ENCODE data around the gene PRRG2.
A peak's percentile ranks its signal among the peaks of the same experiment; 100 is the strongest.

Gene PRRG2

GRCh38 chr19:49626226-49626625 is 45.1 kb downstream of the PRRG2 start (continued):
- TF ChIP-seq, protein P1, sequence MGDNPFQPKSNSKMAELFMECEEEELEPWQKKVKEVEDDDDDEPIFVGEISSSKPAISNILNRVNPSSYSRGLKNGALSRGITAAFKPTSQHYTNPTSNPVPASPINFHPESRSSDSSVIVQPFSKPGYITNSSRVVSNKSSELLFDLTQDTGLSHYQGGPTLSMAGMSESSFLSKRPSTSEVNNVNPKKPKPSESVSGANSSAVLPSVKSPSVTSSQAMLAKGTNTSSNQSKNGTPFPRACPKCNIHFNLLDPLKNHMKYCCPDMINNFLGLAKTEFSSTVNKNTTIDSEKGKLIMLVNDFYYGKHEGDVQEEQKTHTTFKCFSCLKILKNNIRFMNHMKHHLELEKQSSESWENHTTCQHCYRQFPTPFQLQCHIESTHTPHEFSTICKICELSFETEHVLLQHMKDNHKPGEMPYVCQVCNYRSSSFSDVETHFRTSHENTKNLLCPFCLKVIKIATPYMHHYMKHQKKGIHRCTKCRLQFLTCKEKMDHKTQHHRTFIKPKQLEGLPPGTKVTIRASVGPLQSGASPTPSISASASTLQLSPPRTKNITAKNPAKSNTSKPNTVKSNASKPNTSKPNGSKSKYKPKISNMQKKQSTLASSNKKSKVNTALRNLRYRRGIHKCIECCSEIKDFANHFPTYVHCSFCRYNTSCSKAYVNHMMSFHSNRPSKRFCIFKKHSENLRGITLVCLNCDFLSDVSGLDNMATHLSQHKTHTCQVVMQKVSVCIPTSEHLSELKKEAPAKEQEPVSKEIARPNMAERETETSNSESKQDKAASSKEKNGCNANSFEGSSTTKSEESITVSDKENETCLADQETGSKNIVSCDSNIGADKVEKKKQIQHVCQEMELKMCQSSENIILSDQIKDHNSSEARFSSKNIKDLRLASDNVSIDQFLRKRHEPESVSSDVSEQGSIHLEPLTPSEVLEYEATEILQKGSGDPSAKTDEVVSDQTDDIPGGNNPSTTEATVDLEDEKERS (tag by site-specific recombination; IDR thresholded peaks at IDR 0.05) = no peak
- TF ChIP-seq ZNF335 (tag by site-specific recombination; conservative IDR thresholded peaks at IDR 0.05) = no peak
- no peak for TF ChIP-seq KLF17 (tag by site-specific recombination; IDR thresholded peaks at IDR 0.05)
- no peak for TF ChIP-seq ZNF10 (tag by site-specific recombination; IDR thresholded peaks at IDR 0.05)
- TF ChIP-seq ZNF777 (tag by site-specific recombination; IDR thresholded peaks at IDR 0.05; ENCODE audit: borderline replicate concordance) = no peak

- Histone ChIP-seq H3K4me1 (ENCODE audit: control insufficient read depth, insufficient read depth, low read length) (0 out of 2 replicates have a peak, but pooled peaks cover 5% of the 10 kb centered on the region), H3K36me3 (ENCODE audit: control insufficient read depth in 2 of 2, insufficient read depth in 1 of 2, low read length in 2 of 2) (peaks cover 25 to 27% of the 10 kb centered on the region in 2 experiments; a peak in 2 of 3 replicates), H3K27ac (ENCODE audit: extremely low read depth, low read depth, low read length) (no peak overlapping the region), H3K4me3 (ENCODE audit: low read depth, low read length) (no peak overlapping the region), H3K9me3 (ENCODE audit: control insufficient read depth, insufficient read depth, low read depth, low read length) (no peaks in the 10 kb centered on the region)
- TF ChIP-seq ZNF426 (tag by site-specific recombination; IDR thresholded peaks at IDR 0.05) (no peak), ZNF561 (tag by site-specific recombination; IDR thresholded peaks at IDR 0.05; ENCODE audit: borderline replicate concordance) (no peak), ZNF174 (tag by site-specific recombination; IDR thresholded peaks at IDR 0.05) (no peak)
- CTCF ChIA-PET = interaction anchor here (1.1 to 1.6 kb wide), 3 partner anchors 11 to 60 kb away, joined by 3 to 5 read pairs (median 4); no protein-coding TSS in a partner anchor
- POLR2A ChIA-PET = interaction anchor here (1.8 to 3.4 kb wide), 2 partner anchors 11 to 12 kb away, joined by 4 to 21 read pairs; partner anchors contain the start of genes RRAS and SCAF1
Observed at GRCh38 chr19:49629659-49630058, 48.5 kb downstream of the PRRG2 start.

- 0 out of 2 replicates have a peak, but pooled peaks cover 5% of the 10 kb centered on the region for H3K4me1 ChIP-seq (ENCODE audit: control insufficient read depth, insufficient read depth, low read length)
- H3K4me3 ChIP-seq (ENCODE audit: low read depth, low read length) = no peak overlapping the region
- no peaks in the 10 kb centered on the region for H3K9me3 ChIP-seq (ENCODE audit: control insufficient read depth, insufficient read depth, low read depth, low read length)
- POLR2A ChIA-PET = interaction anchor here (0.6 to 3.4 kb wide), 8 partner anchors 9 to 158 kb away, joined by 3 to 21 read pairs (median 4); partner anchors contain the start of genes PRMT1, RRAS and SCAF1
- TF ChIP-seq GLIS1 (tag by site-specific recombination; IDR thresholded peaks at IDR 0.05) (peak; percentile 62), TCF7L2 (IDR thresholded peaks at IDR 0.05; ENCODE audit: borderline replicate concordance, low read depth, low read length) (no peak), ZNF623 (tag by site-specific recombination; IDR thresholded peaks at IDR 0.05) (no peak), ZNF777 (tag by site-specific recombination; IDR thresholded peaks at IDR 0.05; ENCODE audit: borderline replicate concordance) (no peak), ZIC2 (tag by site-specific recombination; IDR thresholded peaks at IDR 0.05) (peak; percentile 45; the same call in 1 of the 2 replicates), GLIS2 (tag by site-specific recombination; IDR thresholded peaks at IDR 0.05) (peak; percentile 31; the same call in 1 of the 2 replicates)
- peaks cover 17 to 27% of the 10 kb centered on the region in 2 experiments; a peak in 2 of 3 replicates for H3K36me3 ChIP-seq (ENCODE audit: control insufficient read depth in 2 of 2, insufficient read depth in 1 of 2, low read length in 2 of 2)
- CTCF ChIA-PET = interaction anchor here (0.6 to 1.6 kb wide), 4 partner anchors 12 to 61 kb away, joined by 3 to 5 read pairs (median 4); no protein-coding TSS in a partner anchor
- 0 out of 2 replicates have a peak overlapping the region, but pooled peaks have one; percentile 16 for H3K27ac ChIP-seq (ENCODE audit: extremely low read depth, low read depth, low read length)
Observed at GRCh38 chr19:49631014-49631588, 50.0 kb downstream of the PRRG2 start.

GRCh38 chr19:49631610-49632192 is 50.6 kb downstream of the PRRG2 start:
- POLR2A ChIA-PET = interaction anchor here (0.6 to 3.4 kb wide), 4 partner anchors 9 to 51 kb away, joined by 3 to 21 read pairs (median 5); partner anchors contain the start of genes NOSIP and RRAS
- Histone ChIP-seq H3K36me3 (ENCODE audit: control insufficient read depth in 2 of 2, insufficient read depth in 1 of 2, low read length in 2 of 2) (peaks cover 12 to 22% of the 10 kb centered on the region in 2 experiments; a peak in 2 of 3 replicates), H3K4me3 (ENCODE audit: low read depth, low read length) (no peak overlapping the region), H3K27ac (ENCODE audit: extremely low read depth, low read depth, low read length) (no peak overlapping the region), H3K9me3 (ENCODE audit: control insufficient read depth, insufficient read depth, low read depth, low read length) (no peaks in the 10 kb centered on the region), H3K4me1 (ENCODE audit: control insufficient read depth, insufficient read depth, low read length) (0 out of 2 replicates have a peak, but pooled peaks cover 5% of the 10 kb centered on the region)
- CTCF ChIA-PET = interaction anchor here (0.5 to 1.6 kb wide), 4 partner anchors 40 to 62 kb away, joined by 3 to 4 read pairs (median 4); no protein-coding TSS in a partner anchor
- TF ChIP-seq AEBP2 (tag by site-specific recombination; IDR thresholded peaks at IDR 0.05; ENCODE audit: borderline replicate concordance) = no peak
- TF ChIP-seq, protein P2, sequence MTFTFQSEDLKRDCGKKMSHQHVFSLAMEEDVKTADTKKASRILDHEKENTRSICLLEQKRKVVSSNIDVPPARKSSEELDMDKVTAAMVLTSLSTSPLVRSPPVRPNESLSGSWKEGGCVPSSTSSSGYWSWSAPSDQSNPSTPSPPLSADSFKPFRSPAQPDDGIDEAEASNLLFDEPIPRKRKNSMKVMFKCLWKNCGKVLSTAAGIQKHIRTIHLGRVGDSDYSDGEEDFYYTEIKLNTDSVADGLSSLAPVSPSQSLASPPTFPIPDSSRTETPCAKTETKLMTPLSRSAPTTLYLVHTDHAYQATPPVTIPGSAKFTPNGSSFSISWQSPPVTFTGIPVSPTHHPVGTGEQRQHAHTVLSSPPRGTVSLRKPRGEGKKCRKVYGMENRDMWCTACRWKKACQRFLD (tag by site-specific recombination; IDR thresholded peaks at IDR 0.05) = no peak
- no peak for TF ChIP-seq SCRT2 (tag by site-specific recombination; IDR thresholded peaks at IDR 0.05)
- no peak for TF ChIP-seq ZBTB20 (tag by site-specific recombination; IDR thresholded peaks at IDR 0.05)
- no peak for TF ChIP-seq ZFHX2 (tag by site-specific recombination; conservative IDR thresholded peaks at IDR 0.05)
- no peak for TF ChIP-seq ZNF157 (tag by site-specific recombination; IDR thresholded peaks at IDR 0.05)

All from HEK293 (cell line).